ENCODE results near the gene NAALADL2.

- TF ChIP-seq POLR2A (IDR thresholded peaks at IDR 0.05) (no peak), CTCF (IDR thresholded peaks at IDR 0.05 in 4 of 5, conservative IDR thresholded peaks at IDR 0.05 in 1 of 5) (no peak)
Observed at GRCh38 chr3:175255698-175256097, 396.6 kb downstream of the NAALADL2 start.

Data from gastrocnemius medialis (tissue), 4 donors.